NB4 (cell line): ENCODE results near the gene CHRNA1.

Experiments
- CTCF ChIP-seq: IDR thresholded peaks from one replicate; pipeline ENCODE4 v1.5.1; 2012; ENCODE audit warnings: low read depth, low read length
- MAX ChIP-seq: IDR thresholded peaks from 2 replicates; pipeline ENCODE4 v1.6.1; 2011; ENCODE audit warnings: low read depth, low read length
- POLR2A ChIP-seq: IDR thresholded peaks from 2 replicates; pipeline ENCODE4 v1.6.1; 2011; ENCODE audit warnings: mild to moderate bottlenecking; ENCODE audit not compliant: insufficient read length; ENCODE audit errors: extremely low read depth

- TF ChIP-seq CTCF: no peak
- no peak for TF ChIP-seq MAX
- TF ChIP-seq POLR2A: no peak
Observed at GRCh38 chr2:174728096-174728495, 36.2 kb downstream of the CHRNA1 start.
